Measurements from ENCODE around the gene AVL9. TPM values are rescaled to one million over a fixed set of nuclear protein-coding genes. Genes with fewer than 3 reads are reported as not detected.

AVL9 gene
- total and polyA plus RNA-seq, 2 of the 13 experiments (the other 11 are each of a cell fraction or from before 2014, with no cell fraction given), result 29.9 to 48.0 TPM

DNA sequence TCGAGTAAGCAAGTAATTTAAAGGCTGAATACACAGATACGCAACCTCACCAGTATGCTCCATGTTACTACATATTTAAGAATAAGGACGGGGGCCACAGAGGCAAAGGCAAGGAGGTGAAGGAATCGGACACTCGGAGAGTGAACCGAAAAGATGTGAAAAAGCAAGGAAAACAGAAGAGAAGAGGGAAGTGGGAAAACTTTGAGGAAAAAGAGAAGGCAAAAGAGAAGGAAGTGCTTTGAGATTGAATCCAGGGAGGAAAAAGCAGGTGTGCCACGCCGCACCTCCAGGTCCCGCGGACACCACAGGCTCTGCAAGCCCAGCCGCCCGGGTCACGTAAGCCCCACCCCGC lies 367 bp upstream of the AVL9 start (continued):
- TF ChIP-seq, protein P1, sequence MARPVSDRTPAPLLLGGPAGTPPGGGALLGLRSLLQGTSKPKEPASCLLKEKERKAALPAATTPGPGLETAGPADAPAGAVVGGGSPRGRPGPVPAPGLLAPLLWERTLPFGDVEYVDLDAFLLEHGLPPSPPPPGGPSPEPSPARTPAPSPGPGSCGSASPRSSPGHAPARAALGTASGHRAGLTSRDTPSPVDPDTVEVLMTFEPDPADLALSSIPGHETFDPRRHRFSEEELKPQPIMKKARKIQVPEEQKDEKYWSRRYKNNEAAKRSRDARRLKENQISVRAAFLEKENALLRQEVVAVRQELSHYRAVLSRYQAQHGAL (CRISPR knock-in tag; IDR thresholded peaks at IDR 0.05; ENCODE audit: not compliant biosample characterization), result no peak
- no peak for TF ChIP-seq ZNF44 (CRISPR knock-in tag; IDR thresholded peaks at IDR 0.05)
- TF ChIP-seq, protein P2, sequence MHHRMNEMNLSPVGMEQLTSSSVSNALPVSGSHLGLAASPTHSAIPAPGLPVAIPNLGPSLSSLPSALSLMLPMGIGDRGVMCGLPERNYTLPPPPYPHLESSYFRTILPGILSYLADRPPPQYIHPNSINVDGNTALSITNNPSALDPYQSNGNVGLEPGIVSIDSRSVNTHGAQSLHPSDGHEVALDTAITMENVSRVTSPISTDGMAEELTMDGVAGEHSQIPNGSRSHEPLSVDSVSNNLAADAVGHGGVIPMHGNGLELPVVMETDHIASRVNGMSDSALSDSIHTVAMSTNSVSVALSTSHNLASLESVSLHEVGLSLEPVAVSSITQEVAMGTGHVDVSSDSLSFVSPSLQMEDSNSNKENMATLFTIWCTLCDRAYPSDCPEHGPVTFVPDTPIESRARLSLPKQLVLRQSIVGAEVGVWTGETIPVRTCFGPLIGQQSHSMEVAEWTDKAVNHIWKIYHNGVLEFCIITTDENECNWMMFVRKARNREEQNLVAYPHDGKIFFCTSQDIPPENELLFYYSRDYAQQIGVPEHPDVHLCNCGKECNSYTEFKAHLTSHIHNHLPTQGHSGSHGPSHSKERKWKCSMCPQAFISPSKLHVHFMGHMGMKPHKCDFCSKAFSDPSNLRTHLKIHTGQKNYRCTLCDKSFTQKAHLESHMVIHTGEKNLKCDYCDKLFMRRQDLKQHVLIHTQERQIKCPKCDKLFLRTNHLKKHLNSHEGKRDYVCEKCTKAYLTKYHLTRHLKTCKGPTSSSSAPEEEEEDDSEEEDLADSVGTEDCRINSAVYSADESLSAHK (CRISPR knock-in tag; IDR thresholded peaks at IDR 0.05; ENCODE audit: borderline replicate concordance), result no peak
- TF ChIP-seq DNMT3B (CRISPR knock-in tag; conservative IDR thresholded peaks at IDR 0.05), result no peak
- TF ChIP-seq, protein P3, sequence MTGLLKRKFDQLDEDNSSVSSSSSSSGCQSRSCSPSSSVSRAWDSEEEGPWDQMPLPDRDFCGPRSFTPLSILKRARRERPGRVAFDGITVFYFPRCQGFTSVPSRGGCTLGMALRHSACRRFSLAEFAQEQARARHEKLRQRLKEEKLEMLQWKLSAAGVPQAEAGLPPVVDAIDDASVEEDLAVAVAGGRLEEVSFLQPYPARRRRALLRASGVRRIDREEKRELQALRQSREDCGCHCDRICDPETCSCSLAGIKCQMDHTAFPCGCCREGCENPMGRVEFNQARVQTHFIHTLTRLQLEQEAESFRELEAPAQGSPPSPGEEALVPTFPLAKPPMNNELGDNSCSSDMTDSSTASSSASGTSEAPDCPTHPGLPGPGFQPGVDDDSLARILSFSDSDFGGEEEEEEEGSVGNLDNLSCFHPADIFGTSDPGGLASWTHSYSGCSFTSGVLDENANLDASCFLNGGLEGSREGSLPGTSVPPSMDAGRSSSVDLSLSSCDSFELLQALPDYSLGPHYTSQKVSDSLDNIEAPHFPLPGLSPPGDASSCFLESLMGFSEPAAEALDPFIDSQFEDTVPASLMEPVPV (CRISPR knock-in tag; IDR thresholded peaks at IDR 0.05), result no peak
- TF ChIP-seq, protein P4, sequence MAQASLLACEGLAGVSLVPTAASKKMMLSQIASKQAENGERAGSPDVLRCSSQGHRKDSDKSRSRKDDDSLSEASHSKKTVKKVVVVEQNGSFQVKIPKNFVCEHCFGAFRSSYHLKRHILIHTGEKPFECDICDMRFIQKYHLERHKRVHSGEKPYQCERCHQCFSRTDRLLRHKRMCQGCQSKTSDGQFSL (CRISPR knock-in tag; IDR thresholded peaks at IDR 0.05), result no peak
- TF ChIP-seq RELA (CRISPR knock-in tag; IDR thresholded peaks at IDR 0.05), result no peak
- TF ChIP-seq, protein P5, sequence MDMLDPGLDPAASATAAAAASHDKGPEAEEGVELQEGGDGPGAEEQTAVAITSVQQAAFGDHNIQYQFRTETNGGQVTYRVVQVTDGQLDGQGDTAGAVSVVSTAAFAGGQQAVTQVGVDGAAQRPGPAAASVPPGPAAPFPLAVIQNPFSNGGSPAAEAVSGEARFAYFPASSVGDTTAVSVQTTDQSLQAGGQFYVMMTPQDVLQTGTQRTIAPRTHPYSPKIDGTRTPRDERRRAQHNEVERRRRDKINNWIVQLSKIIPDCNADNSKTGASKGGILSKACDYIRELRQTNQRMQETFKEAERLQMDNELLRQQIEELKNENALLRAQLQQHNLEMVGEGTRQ (IDR thresholded peaks at IDR 0.05; ENCODE audit: low read depth, low read length), result no peak
- TF ChIP-seq, protein P5 (CRISPR knock-in tag; IDR thresholded peaks at IDR 0.05; ENCODE audit: borderline replicate concordance), result no peak
- TF ChIP-seq ZNF839 (CRISPR knock-in tag; IDR thresholded peaks at IDR 0.05; ENCODE audit: borderline replicate concordance), result no peak
- no peak for TF ChIP-seq FOXP1 (IDR thresholded peaks at IDR 0.05)
- no peak for TF ChIP-seq FOXP1 (CRISPR knock-in tag; IDR thresholded peaks at IDR 0.05)
- TF ChIP-seq ZMYM2 (CRISPR knock-in tag; IDR thresholded peaks at IDR 0.05), result no peak
- TF ChIP-seq YEATS4 (CRISPR knock-in tag; IDR thresholded peaks at IDR 0.05; ENCODE audit: borderline replicate concordance), result no peak
- TF ChIP-seq RCOR2 (CRISPR knock-in tag; IDR thresholded peaks at IDR 0.05), result no peak
- no peak for TF ChIP-seq CBX1 (IDR thresholded peaks at IDR 0.05; ENCODE audit: low read depth)
- no peak for TF ChIP-seq ZNF556 (CRISPR knock-in tag; IDR thresholded peaks at IDR 0.05; ENCODE audit: borderline replicate concordance)
- TF ChIP-seq GABPA (IDR thresholded peaks at IDR 0.05; ENCODE audit: low read depth, low read length), result no peak
- TF ChIP-seq GABPA (CRISPR knock-in tag; IDR thresholded peaks at IDR 0.05; ENCODE audit: low read depth), result no peak
- no peak for TF ChIP-seq ZNF557 (CRISPR knock-in tag; IDR thresholded peaks at IDR 0.05)
- TF ChIP-seq KDM5A (IDR thresholded peaks at IDR 0.05; ENCODE audit: borderline replicate concordance, low read length), result peak; percentile 30; the same call in 1 of the 2 replicates
- TF ChIP-seq ZNF432 (CRISPR knock-in tag; IDR thresholded peaks at IDR 0.05; ENCODE audit: borderline replicate concordance), result no peak
- TF ChIP-seq TARDBP (CRISPR knock-in tag; IDR thresholded peaks at IDR 0.05), result no peak
- TF ChIP-seq GATAD1 (CRISPR knock-in tag; IDR thresholded peaks at IDR 0.05), result no peak
- TF ChIP-seq ZFP1 (CRISPR knock-in tag; IDR thresholded peaks at IDR 0.05), result no peak
- peak; percentile 87 for TF ChIP-seq HNRNPLL (IDR thresholded peaks at IDR 0.05; ENCODE audit: low read depth, low read length, poor library complexity, severe bottlenecking)
- TF ChIP-seq KAT2B (IDR thresholded peaks at IDR 0.05; ENCODE audit: borderline replicate concordance, low read depth, low read length), result no peak
- no peak for TF ChIP-seq TGIF2 (CRISPR knock-in tag; IDR thresholded peaks at IDR 0.05)

Measured in HepG2 (cell line).